Measurements from ENCODE around the gene JAGN1. TPM values are rescaled to one million over a fixed set of nuclear protein-coding genes. Genes with fewer than 3 reads are reported as not detected.

Gene JAGN1
- total and polyA plus RNA-seq, 9 of the 15 experiments (the other 6 are each of a cell fraction or from before 2014, with no cell fraction given), result 31.6 to 77.8 (median 40.3) TPM

GRCh38 chr3:9870978-9871377 lies 19.4 kb upstream of the JAGN1 start (continued):
- TF ChIP-seq POLR2G (IDR thresholded peaks at IDR 0.05; ENCODE audit: low read depth, low read length) (no peak), GTF2B (IDR thresholded peaks at IDR 0.05; ENCODE audit: extremely low read depth, insufficient read length) (no peak), HNRNPUL1 (IDR thresholded peaks at IDR 0.05; ENCODE audit: low read length) (no peak), ZEB2 (IDR thresholded peaks at IDR 0.05) (no peak), RFX7 (CRISPR knock-in tag; IDR thresholded peaks at IDR 0.05) (no peak), TCF7L2 (IDR thresholded peaks at IDR 0.05; ENCODE audit: low read depth, low read length) (no peak), C11orf30 (IDR thresholded peaks at IDR 0.05; ENCODE audit: low read depth) (peak; percentile 99), GATAD2B (IDR thresholded peaks at IDR 0.05; ENCODE audit: borderline replicate concordance) (no peak), MLLT1 (IDR thresholded peaks at IDR 0.05) (no peak), MAFK (IDR thresholded peaks at IDR 0.05; ENCODE audit: low read length) (peak; percentile 95), ZNF551 (CRISPR knock-in tag; IDR thresholded peaks at IDR 0.05) (no peak), KLF1 (tag; IDR thresholded peaks at IDR 0.05) (no peak), HDAC3 (IDR thresholded peaks at IDR 0.05; ENCODE audit: borderline replicate concordance, partially characterized antibody) (no peak), STAT5B (CRISPR knock-in tag; IDR thresholded peaks at IDR 0.05) (no peak), DMBX1 (CRISPR knock-in tag; IDR thresholded peaks at IDR 0.05; ENCODE audit: borderline replicate concordance) (no peak), ZNF280A (IDR thresholded peaks at IDR 0.05; ENCODE audit: low read depth, partially characterized antibody) (no peak), ZNF174 (CRISPR knock-in tag; IDR thresholded peaks at IDR 0.05) (no peak), ZNF766 (CRISPR knock-in tag; conservative IDR thresholded peaks at IDR 0.05) (no peak), MBD2 (IDR thresholded peaks at IDR 0.05; ENCODE audit: borderline replicate concordance, low read depth) (no peak), TCFL5 (CRISPR knock-in tag; conservative IDR thresholded peaks at IDR 0.05) (no peak), SUPT5H (IDR thresholded peaks at IDR 0.05) (no peak), TEAD2 (tag; IDR thresholded peaks at IDR 0.05) (no peak), FOXK2 (conservative IDR thresholded peaks at IDR 0.05 in 1 of 2, IDR thresholded peaks at IDR 0.05 in 1 of 2; ENCODE audit: low read depth in 2 of 2) (no peak), SMARCB1 (IDR thresholded peaks at IDR 0.05; ENCODE audit: insufficient read length, low read depth) (no peak)
- TF ChIP-seq, protein P1, sequence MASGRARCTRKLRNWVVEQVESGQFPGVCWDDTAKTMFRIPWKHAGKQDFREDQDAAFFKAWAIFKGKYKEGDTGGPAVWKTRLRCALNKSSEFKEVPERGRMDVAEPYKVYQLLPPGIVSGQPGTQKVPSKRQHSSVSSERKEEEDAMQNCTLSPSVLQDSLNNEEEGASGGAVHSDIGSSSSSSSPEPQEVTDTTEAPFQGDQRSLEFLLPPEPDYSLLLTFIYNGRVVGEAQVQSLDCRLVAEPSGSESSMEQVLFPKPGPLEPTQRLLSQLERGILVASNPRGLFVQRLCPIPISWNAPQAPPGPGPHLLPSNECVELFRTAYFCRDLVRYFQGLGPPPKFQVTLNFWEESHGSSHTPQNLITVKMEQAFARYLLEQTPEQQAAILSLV (tag; IDR thresholded peaks at IDR 0.05), result no peak
- TF ChIP-seq, protein P2, sequence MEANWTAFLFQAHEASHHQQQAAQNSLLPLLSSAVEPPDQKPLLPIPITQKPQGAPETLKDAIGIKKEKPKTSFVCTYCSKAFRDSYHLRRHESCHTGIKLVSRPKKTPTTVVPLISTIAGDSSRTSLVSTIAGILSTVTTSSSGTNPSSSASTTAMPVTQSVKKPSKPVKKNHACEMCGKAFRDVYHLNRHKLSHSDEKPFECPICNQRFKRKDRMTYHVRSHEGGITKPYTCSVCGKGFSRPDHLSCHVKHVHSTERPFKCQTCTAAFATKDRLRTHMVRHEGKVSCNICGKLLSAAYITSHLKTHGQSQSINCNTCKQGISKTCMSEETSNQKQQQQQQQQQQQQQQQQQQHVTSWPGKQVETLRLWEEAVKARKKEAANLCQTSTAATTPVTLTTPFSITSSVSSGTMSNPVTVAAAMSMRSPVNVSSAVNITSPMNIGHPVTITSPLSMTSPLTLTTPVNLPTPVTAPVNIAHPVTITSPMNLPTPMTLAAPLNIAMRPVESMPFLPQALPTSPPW (CRISPR knock-in tag; IDR thresholded peaks at IDR 0.05), result no peak

Data from K562 (cell line).